ENCODE results near the gene UCKL1. TPM values are rescaled to one million over a fixed set of nuclear protein-coding genes. Genes with fewer than 3 reads are reported as not detected.

Gene UCKL1
- total RNA-seq, 1 donor from 2014 or later, result 31.5 TPM

DNA sequence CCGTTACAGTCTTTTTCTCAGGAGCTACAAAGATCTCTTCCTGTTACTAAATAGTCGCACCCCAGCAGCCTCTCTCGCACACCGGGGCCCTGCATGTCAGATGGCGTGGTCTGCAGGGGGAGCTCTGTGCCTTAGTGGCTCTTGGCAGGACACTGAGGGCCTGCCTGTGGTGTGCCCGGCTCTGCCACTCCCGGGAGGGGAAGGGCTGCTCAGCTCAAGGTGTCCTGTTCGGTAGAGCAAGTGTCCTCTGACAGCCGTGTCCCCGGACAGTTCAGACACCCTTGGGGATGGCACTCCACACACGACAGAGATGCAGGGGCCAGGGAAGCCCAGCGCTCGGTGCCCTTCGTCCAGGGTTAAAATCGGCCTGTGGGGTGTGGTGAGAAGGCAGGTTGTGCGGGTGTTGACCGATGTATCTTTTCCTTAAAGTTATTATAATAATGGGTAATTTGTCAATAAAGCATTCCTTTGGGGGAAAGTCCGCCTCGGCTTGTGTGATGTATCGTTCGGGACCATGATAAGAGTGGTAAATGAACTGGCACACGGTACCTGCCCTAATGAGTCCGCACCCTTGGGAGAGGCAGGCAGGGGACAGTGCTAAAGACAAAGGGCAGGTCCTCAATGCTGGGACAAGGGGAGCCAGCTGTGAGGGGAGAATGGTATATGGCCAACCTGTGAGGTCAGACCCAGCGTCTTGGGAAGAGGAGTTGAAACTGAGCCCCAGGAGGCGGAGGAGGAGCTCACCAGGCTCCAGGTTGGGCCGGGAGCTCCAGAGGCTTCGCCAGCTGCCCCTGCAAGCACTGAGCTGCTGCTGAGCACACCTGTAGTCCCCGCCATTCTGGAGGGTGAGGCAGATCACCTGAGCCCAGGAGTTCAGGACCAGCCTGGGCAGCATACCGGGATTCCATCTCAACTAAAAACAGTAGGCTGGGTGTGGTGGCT lies 64.9 kb downstream of the UCKL1 start:
- Histone ChIP-seq H3K36me3 (peaks cover 44% of the 10 kb centered on the region), H3K4me1 (peaks cover 17% of the 10 kb centered on the region), H3K9me3 (no peaks in the 10 kb centered on the region), H3K4me3 (no peak overlapping the region), H3K27ac (no peak overlapping the region), H3K27me3 (ENCODE audit: low read depth) (no peaks in the 10 kb centered on the region)
- intact Hi-C loops (cut with DNase I), result no loop called here
- DNase-seq (no peak), ATAC-seq (no peak)
- TF ChIP-seq, protein P1, sequence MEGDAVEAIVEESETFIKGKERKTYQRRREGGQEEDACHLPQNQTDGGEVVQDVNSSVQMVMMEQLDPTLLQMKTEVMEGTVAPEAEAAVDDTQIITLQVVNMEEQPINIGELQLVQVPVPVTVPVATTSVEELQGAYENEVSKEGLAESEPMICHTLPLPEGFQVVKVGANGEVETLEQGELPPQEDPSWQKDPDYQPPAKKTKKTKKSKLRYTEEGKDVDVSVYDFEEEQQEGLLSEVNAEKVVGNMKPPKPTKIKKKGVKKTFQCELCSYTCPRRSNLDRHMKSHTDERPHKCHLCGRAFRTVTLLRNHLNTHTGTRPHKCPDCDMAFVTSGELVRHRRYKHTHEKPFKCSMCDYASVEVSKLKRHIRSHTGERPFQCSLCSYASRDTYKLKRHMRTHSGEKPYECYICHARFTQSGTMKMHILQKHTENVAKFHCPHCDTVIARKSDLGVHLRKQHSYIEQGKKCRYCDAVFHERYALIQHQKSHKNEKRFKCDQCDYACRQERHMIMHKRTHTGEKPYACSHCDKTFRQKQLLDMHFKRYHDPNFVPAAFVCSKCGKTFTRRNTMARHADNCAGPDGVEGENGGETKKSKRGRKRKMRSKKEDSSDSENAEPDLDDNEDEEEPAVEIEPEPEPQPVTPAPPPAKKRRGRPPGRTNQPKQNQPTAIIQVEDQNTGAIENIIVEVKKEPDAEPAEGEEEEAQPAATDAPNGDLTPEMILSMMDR (IDR thresholded peaks at IDR 0.05), result no peak

- ATAC-seq (no peak), DNase-seq (no peak)
- Histone ChIP-seq H3K4me3 (no peak overlapping the region), H3K36me3 (peaks cover 51% of the 10 kb centered on the region), H3K27me3 (ENCODE audit: low read depth) (no peaks in the 10 kb centered on the region), H3K9me3 (no peaks in the 10 kb centered on the region), H3K27ac (no peak overlapping the region), H3K4me1 (peaks cover 10% of the 10 kb centered on the region)
- TF ChIP-seq, protein P1 (IDR thresholded peaks at IDR 0.05), result no peak
- intact Hi-C loops (cut with DNase I), result no loop called here
Measured at GRCh38 chr20:63890616-63891015, 65.6 kb downstream of the UCKL1 start.

- peaks cover 10% of the 10 kb centered on the region for H3K4me1 ChIP-seq
- H3K9me3 ChIP-seq, result no peaks in the 10 kb centered on the region
- intact Hi-C loops (cut with DNase I), result no loop called here
- DNase-seq (no peak), ATAC-seq (no peak)
- H3K4me3 ChIP-seq, result no peak overlapping the region
- H3K27me3 ChIP-seq (ENCODE audit: low read depth), result no peaks in the 10 kb centered on the region
- peaks cover 55% of the 10 kb centered on the region for H3K36me3 ChIP-seq
- TF ChIP-seq, protein P1 (IDR thresholded peaks at IDR 0.05), result no peak
- H3K27ac ChIP-seq, result no peak overlapping the region
Measured at GRCh38 chr20:63890201-63890576, 66.0 kb downstream of the UCKL1 start.

Small RNA genes lying within 50 kb of the gene (microRNA-seq; reads per million reads assigned to microRNA genes)
- gene MIR1914 (ENCODE audit: borderline number of aligned reads) (not detected), gene MIR647 (ENCODE audit: borderline number of aligned reads) (not detected), gene MIR941-1 (ENCODE audit: borderline number of aligned reads) (not detected), gene MIR941-2 (ENCODE audit: borderline number of aligned reads) (not detected), gene MIR941-3 (ENCODE audit: borderline number of aligned reads) (not detected), gene MIR941-4 (ENCODE audit: borderline number of aligned reads) (not detected), gene MIR941-5 (ENCODE audit: borderline number of aligned reads) (not detected)

Other genes starting within 250 kb of the UCKL1 start
- 44.3 TPM for gene ARFRP1, start 248.4 kb downstream of the UCKL1 start, total RNA-seq
- gene ZGPAT, start 248.4 kb downstream of the UCKL1 start, total RNA-seq, result 27.2 TPM
- 8.7 TPM for gene LIME1, start 219.8 kb downstream of the UCKL1 start, total RNA-seq
- 50.5 TPM for gene SLC2A4RG, start 216.6 kb downstream of the UCKL1 start, total RNA-seq
- gene ZBTB46, start 125.2 kb downstream of the UCKL1 start, total RNA-seq, result 9.9 TPM
- not detected for gene ABHD16B, start 94.9 kb downstream of the UCKL1 start, total RNA-seq
- 76.9 TPM for gene TPD52L2, start 91.1 kb downstream of the UCKL1 start, total RNA-seq
- 54.5 TPM for gene DNAJC5, start 61.3 kb downstream of the UCKL1 start, total RNA-seq
- 13.7 TPM for gene ZNF512B, start 13.5 kb upstream of the UCKL1 start, total RNA-seq
- gene SAMD10, start 23.2 kb upstream of the UCKL1 start, total RNA-seq, result 3.6 TPM
- gene PRPF6, start 24.7 kb upstream of the UCKL1 start, total RNA-seq, result 57.2 TPM
- gene C20orf204, start 79.8 kb upstream of the UCKL1 start, total RNA-seq, result 1.2 TPM
- 48.3 TPM for gene SOX18, start 93.2 kb upstream of the UCKL1 start, total RNA-seq
- gene TCEA2, start 106.8 kb upstream of the UCKL1 start, total RNA-seq, result 38.8 TPM
- 57.5 TPM for gene RGS19, start 123.1 kb upstream of the UCKL1 start, total RNA-seq
- 2.6 TPM for gene OPRL1, start 123.7 kb upstream of the UCKL1 start, total RNA-seq
- gene LKAAEAR1, start 128.0 kb upstream of the UCKL1 start, total RNA-seq, result 0.97 TPM
- not detected for gene NPBWR2, start 151.1 kb upstream of the UCKL1 start, total RNA-seq
- gene MYT1, start 208.0 kb upstream of the UCKL1 start, total RNA-seq, result not detected